ENCODE results near the gene DOHH. TPM values are rescaled to one million over a fixed set of nuclear protein-coding genes. Genes with fewer than 3 reads are reported as not detected.

Gene DOHH
- total and polyA plus RNA-seq, 2 donors (not counting 3 experiments of a cell fraction or from before 2014, with no cell fraction given): 8.7 to 15.2 TPM

DNA sequence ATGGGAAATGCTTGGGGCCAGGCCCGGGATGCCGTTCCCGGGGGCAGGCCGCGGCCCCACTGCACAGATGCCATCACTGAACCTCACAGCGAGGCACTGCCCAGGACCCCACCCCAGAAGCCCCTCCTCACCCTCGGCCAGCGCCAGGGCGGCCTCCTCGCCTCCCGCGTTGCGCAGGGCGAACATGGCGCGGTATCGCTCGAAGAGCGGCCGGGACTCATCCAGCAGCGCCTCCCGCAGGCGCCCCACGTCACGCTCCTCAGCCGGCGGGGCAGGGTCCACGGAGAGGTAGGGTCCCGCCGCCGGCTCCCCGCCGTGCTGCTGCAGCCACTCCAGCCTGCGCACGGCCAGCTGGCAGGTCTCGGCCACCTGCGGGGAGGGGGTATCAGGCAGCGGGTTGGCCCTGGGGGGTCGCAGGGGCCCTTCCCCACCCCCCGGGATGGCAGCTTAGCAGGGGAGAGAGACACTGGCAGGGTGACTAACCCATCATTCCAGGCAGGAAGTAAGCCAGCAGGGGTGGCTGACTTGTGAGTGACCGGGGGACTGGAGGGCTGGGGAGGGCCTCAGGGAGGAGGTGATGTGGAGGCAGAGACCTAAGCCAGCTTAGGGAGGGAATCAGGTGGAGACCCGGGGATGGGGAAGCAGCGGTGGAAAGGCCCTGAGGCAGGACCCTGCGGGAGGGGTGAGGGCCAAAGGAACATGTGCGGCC, 8.2 kb downstream of the DOHH start:
- H3K9me3 ChIP-seq (replicated peaks; ENCODE audit: control insufficient read depth, insufficient read depth, low read length): no peaks in the 10 kb centered on the region
- CTCF ChIA-PET: interaction anchor here (1.1 to 3.3 kb wide), 2 partner anchors 8 to 10 kb away, joined by 3 to 20 read pairs; partner anchors contain the start of gene SMIM44

More for the DNA sequence above, 8.2 kb downstream of the DOHH start:
- no TSS peak for BruUV-seq (replicated peaks)
- H3K27ac ChIP-seq (ENCODE audit: insufficient read depth, low read depth, low read length): no peak overlapping the region
- H3K36me3 ChIP-seq (ENCODE audit: control insufficient read depth in 2 of 2, extremely low read depth in 1 of 2, insufficient read depth in 2 of 2, low read length in 2 of 2): peaks cover 0 to 18% of the 10 kb centered on the region in 2 experiments
- H4K20me1 ChIP-seq (replicated peaks; ENCODE audit: control insufficient read depth, extremely low read depth, insufficient read depth, low read length): no peaks in the 10 kb centered on the region
- H3K4me2 ChIP-seq (ENCODE audit: insufficient read depth, low read length): no peak overlapping the region
- H3K4me3 ChIP-seq (replicated peaks in 1 of 3; ENCODE audit: insufficient read depth in 1 of 3, low read depth in 1 of 3, low read length in 3 of 3): no peak overlapping the region
- dilution Hi-C loops (cut with MboI; ENCODE audit: extremely low pct_ligation_motif_present, low sequenced_read_pairs) (no loop called here), intact Hi-C loops (cut with micrococcal nuclease) (no loop called here)
- H3K9me1 ChIP-seq (replicated peaks; ENCODE audit: control insufficient read depth, extremely low read depth, insufficient read depth, low read length): no peaks in the 10 kb centered on the region
- H3K9ac ChIP-seq (replicated peaks; ENCODE audit: extremely low read depth, insufficient read depth, low read length): no peak overlapping the region
- H2AFZ ChIP-seq (ENCODE audit: low read depth, low read length): no peak overlapping the region
- peaks cover 2% of the 10 kb centered on the region for H3K79me2 ChIP-seq (ENCODE audit: control insufficient read depth, insufficient read depth, low read length)
- FAIRE-seq: no peak
- TF ChIP-seq FOS (IDR thresholded peaks at IDR 0.05; ENCODE audit: borderline replicate concordance, insufficient read depth, low read length) (no peak), JUN (IDR thresholded peaks at IDR 0.05; ENCODE audit: borderline replicate concordance, insufficient read depth, insufficient read length, low read depth) (no peak), MYC (IDR thresholded peaks at IDR 0.05; ENCODE audit: low read depth, low read length) (no peak), POLR2A (IDR thresholded peaks at IDR 0.05; ENCODE audit: low read depth, low read length) (no peak), EZH2 (IDR thresholded peaks at IDR 0.05; ENCODE audit: borderline replicate concordance, low read depth, low read length, severe bottlenecking) (no peak), GATA2 (IDR thresholded peaks at IDR 0.05; ENCODE audit: insufficient read depth, insufficient read length, low read depth, low read length) (no peak), POLR2AphosphoS5 (IDR thresholded peaks at IDR 0.05; ENCODE audit: insufficient read depth, low read depth, low read length) (no peak)
- TF ChIP-seq, protein P1, sequence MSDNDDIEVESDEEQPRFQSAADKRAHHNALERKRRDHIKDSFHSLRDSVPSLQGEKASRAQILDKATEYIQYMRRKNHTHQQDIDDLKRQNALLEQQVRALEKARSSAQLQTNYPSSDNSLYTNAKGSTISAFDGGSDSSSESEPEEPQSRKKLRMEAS (IDR thresholded peaks at IDR 0.05; ENCODE audit: insufficient read depth, insufficient read length): no peak
- TF ChIP-seq, protein P2, sequence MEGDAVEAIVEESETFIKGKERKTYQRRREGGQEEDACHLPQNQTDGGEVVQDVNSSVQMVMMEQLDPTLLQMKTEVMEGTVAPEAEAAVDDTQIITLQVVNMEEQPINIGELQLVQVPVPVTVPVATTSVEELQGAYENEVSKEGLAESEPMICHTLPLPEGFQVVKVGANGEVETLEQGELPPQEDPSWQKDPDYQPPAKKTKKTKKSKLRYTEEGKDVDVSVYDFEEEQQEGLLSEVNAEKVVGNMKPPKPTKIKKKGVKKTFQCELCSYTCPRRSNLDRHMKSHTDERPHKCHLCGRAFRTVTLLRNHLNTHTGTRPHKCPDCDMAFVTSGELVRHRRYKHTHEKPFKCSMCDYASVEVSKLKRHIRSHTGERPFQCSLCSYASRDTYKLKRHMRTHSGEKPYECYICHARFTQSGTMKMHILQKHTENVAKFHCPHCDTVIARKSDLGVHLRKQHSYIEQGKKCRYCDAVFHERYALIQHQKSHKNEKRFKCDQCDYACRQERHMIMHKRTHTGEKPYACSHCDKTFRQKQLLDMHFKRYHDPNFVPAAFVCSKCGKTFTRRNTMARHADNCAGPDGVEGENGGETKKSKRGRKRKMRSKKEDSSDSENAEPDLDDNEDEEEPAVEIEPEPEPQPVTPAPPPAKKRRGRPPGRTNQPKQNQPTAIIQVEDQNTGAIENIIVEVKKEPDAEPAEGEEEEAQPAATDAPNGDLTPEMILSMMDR (IDR thresholded peaks at IDR 0.05; ENCODE audit: extremely low read depth in 1 of 2, insufficient read depth in 1 of 2, low read depth in 1 of 2, low read length in 2 of 2): no peak
- H3K4me1 ChIP-seq (ENCODE audit: control insufficient read depth, extremely low read depth, insufficient read depth, low read length): no peaks in the 10 kb centered on the region
- POLR2A ChIA-PET: no interaction called here
- H3K27me3 ChIP-seq (ENCODE audit: control insufficient read depth in 2 of 2, insufficient read depth in 2 of 2, low read length in 2 of 2): no peaks in the 10 kb centered on the region
- DNase-seq (ENCODE audit: low read depth, low spot score): no peak

All from endothelial cell of umbilical vein (primary cell).